AG10803 (cell line): Measurements from ENCODE around the gene SMG6.

ENCODE experiments used
- DNase-seq: peaks from one replicate; pipeline ENCODE4 v3.0.0; 2010; ENCODE audit warnings: low read depth
- H3K4me3 ChIP-seq: 2 replicates; pipeline ENCODE4 v1.5.1; 2011; ENCODE audit warnings: mild to moderate bottlenecking, low read length, control low read depth
- TF ChIP-seq, protein P1 (sequence below): conservative IDR thresholded peaks from 2 replicates; pipeline ENCODE4 v1.5.1; 2011; ENCODE audit warnings: mild to moderate bottlenecking, low read length, control low read depth, inconsistent platforms

Gene SMG6

DNA sequence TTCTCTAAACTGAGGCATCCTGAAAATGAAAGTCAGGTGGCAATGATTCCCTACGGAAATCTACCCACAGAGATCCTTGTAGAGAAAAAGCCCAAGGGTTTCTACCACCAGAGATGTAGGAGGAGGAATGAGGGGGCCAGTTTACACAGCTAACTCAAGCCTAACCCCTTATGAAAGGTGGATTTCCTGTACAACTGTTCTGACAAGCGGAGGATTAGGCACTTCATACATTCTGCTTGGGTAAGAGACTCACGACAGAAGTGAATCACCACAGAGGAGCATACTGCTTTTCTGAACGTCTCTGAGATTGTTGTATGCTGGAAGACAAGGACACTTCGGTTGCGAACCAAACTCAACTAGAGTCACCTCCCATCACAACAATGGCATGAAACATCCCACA is 72.7 kb downstream of the SMG6 start:
- no peak overlapping the region for H3K4me3 ChIP-seq
- DNase-seq: peak; percentile 54
- TF ChIP-seq, protein P1, sequence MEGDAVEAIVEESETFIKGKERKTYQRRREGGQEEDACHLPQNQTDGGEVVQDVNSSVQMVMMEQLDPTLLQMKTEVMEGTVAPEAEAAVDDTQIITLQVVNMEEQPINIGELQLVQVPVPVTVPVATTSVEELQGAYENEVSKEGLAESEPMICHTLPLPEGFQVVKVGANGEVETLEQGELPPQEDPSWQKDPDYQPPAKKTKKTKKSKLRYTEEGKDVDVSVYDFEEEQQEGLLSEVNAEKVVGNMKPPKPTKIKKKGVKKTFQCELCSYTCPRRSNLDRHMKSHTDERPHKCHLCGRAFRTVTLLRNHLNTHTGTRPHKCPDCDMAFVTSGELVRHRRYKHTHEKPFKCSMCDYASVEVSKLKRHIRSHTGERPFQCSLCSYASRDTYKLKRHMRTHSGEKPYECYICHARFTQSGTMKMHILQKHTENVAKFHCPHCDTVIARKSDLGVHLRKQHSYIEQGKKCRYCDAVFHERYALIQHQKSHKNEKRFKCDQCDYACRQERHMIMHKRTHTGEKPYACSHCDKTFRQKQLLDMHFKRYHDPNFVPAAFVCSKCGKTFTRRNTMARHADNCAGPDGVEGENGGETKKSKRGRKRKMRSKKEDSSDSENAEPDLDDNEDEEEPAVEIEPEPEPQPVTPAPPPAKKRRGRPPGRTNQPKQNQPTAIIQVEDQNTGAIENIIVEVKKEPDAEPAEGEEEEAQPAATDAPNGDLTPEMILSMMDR: no peak

DNA sequence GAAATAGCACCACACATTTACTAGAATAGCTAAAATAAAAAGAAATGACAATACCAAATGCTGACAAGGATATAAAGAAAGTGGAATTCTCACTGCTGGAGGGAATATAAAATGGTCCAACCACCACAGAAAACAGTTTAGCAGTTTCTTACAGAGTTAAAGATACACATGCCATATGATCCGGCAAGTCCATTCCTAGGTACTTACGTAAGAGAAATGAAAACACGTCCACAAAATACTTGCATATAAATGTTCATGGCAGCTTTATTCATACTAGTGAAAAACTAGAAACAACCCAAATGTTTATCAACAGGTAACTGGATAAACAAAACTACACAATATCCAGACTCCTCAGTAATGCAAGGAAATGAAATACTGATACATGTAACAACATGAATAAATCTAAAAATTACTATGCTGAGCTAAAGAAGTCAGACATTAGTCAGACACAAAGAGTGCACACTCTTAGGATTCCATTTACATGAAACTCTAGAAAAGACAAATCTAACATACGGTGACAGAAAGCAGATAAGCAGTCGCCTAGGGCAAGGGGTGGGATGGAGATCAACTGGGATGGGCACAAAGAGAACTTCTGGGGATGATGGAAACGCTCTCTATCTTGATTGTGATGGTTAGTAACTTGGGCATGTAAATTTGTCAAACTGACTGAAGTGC is 76.4 kb downstream of the SMG6 start:
- H3K4me3 ChIP-seq: no peak overlapping the region
- DNase-seq: no peak
- TF ChIP-seq, protein P1: no peak

DNA sequence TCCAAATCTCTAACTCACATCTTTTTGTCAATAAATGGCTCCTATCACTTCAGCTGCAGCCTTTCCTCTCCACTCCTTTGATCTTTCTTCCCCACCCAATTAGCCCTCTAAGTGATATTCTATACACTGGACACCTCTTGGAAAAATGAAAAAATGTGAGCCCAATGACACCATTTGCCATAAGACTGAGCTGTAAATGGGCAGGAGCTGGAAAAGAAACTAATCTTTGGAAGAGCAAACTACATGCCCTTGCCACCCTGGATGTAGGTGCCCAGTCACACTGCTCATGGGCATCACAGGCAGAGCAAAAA is 80.0 kb downstream of the SMG6 start:
- TF ChIP-seq, protein P1: no peak
- no peak for DNase-seq
- no peak overlapping the region for H3K4me3 ChIP-seq

DNA sequence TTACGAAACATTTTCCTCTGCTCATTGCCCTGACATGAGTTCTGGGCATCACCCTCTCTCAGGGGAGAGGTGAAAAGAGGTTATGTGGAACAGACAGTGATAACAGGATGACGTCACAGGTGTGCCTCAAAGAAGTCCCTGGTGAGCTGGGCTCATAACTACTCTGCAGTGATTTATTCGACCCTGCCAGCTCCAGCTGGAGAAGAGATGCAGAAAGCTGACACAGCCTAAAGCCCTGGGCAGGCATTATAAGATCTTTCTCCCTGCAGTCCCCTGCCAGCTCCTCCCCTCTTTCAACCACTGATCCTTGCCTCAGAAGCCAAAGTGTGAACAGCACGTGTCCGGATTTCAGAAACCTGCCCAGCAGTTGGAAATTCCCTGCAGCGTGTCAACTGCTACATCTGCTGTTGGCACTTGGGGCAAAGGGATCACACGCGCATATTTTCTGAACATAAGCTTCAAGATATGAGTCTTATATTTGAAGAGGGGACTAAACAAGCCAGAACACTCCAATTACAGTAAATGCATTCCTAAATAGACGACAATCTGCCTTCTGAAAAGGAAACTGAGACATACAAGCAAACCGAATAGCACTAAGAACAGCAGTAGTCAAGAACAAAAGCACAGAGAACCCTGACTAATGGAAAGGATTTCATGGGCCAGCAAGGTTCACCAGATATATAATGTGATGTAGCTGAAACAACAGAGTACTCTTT is 80.5 kb downstream of the SMG6 start:
- no peak overlapping the region for H3K4me3 ChIP-seq
- peak; percentile 85 for DNase-seq
- TF ChIP-seq, protein P1: peak; percentile 26

DNA sequence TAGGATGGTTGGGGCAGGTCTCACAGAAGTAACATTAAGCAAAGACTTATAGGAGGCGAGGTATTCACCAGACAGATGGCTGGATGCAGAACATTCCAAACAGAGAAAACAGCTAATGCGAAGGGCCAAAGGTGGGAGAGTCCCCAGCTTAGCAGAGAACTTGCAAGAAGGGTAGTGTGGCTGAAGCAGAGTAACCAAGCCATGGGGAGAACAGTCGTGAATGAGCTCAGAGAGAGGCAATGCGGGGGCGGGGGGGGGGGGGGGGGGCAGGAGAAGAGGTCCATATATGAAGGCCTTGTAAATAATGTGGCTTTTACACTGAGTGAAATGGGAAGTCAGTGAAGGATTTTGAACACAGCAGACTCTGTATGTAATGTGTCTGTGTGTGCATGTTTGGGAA is 81.3 kb downstream of the SMG6 start:
- DNase-seq: no peak
- H3K4me3 ChIP-seq: no peak overlapping the region
- TF ChIP-seq, protein P1: no peak

DNA sequence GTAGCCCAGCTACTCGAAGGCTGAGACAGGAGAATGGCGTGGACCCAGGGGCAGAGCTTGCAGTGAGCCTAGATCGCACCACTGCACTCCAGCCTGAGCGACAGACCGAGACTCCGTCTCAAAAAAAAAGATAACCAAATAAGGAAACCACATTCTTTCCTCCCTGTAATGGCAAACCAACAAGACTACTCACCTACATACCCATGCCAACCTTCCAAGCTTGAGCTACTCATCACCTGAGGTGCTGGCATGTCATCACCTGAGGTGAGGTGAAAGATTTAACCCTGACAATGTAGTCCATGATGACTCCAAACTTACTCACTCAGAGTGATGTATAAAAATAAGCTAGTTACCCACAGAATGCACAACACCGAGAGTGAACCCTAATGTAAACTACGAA is 85.2 kb downstream of the SMG6 start:
- no peak overlapping the region for H3K4me3 ChIP-seq
- no peak for DNase-seq
- TF ChIP-seq, protein P1: no peak

DNA sequence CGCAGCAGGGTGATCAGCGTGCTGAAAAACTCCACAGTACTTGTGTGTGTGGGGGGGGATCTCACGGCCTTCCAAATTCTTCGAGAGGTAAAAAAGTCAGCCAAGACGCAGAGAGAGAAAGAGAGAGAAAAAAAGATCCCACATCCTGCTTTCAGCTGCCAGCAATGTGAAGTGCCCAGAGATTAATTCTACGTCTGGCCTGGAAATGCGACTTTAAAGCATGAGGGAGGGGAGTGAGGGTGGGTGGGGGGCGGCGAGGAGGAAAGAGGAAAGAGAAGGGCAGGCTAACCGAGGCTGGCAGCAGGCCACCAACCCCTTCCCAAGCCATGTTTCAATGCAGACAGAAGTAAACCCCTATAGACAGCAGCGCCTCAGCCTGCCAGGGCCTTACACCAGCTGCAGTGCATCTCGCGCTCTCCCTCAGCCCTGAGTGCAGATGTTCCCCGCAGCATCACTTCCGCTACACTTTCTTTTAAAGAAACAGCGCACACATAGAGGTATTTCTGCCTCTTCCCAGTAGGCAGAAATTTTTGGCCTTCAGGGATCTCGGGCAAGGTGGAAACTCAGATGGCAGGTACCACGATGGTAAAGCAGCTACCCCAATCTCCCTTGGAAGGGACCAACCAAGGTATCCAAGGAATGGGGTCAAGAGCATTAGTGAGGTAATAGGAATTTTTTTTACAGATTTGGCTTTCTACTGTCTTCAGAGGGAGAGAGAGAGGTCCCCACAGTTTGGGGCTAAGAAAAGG is 87.8 kb downstream of the SMG6 start:
- DNase-seq: peak; percentile 99
- TF ChIP-seq, protein P1: 0 out of 2 replicates have a peak, but pooled peaks have one; percentile 3
- H3K4me3 ChIP-seq: peak overlapping the region; percentile 51
